ENCODE results near the gene CMBL. TPM values are rescaled to one million over a fixed set of nuclear protein-coding genes. Genes with fewer than 3 reads are reported as not detected.

The CMBL gene
- total and polyA plus RNA-seq, 2 of the 13 experiments (the other 11 are each of a cell fraction or from before 2014, with no cell fraction given): 11.5 to 17.0 TPM

DNA sequence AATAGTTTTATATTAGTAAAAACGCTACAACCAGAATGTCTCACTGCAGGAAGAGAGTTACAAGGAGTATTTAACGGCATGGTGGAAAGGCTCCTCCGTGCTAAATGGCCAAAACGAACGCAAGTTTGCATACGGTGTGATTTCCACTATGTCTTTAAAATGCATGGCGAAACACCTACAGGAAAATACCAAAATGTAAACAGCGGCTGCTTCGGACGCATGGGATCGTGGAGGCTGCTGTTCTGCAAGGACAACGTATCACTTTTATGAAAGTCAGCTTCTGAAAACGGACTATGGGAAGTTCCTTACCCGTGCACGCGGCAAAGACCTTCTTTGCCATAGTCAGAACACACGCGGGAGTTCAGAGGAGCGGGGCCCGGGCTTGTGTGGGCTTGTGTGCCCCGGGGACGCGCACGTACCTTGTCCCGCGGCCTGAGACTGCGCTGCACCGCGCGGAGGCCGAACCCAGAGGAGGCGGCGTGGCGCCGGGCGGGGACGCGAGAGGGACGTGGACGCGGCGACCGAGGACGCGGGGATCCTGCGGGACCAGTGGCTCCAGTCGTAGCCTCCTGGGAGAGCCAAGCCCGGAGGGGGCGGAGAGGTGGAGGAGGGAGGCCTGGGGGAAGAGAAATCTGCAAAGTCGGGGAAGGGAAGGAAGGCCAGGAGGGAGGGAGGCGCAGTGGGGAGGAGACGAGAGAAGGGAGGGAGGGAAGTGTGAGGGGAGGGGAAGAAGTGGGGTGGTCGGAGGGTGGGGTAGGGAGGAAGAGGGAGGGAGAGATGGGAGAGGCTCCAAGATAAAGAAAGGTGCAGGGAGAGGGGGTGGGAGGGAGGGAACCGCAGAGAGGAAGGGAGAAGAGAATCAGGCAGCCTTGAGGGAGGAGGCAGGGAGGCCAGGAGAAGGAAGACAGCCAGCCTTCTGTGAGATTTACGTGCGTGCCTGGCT, at the start of gene CMBL (continued):
- TF ChIP-seq, protein P1, sequence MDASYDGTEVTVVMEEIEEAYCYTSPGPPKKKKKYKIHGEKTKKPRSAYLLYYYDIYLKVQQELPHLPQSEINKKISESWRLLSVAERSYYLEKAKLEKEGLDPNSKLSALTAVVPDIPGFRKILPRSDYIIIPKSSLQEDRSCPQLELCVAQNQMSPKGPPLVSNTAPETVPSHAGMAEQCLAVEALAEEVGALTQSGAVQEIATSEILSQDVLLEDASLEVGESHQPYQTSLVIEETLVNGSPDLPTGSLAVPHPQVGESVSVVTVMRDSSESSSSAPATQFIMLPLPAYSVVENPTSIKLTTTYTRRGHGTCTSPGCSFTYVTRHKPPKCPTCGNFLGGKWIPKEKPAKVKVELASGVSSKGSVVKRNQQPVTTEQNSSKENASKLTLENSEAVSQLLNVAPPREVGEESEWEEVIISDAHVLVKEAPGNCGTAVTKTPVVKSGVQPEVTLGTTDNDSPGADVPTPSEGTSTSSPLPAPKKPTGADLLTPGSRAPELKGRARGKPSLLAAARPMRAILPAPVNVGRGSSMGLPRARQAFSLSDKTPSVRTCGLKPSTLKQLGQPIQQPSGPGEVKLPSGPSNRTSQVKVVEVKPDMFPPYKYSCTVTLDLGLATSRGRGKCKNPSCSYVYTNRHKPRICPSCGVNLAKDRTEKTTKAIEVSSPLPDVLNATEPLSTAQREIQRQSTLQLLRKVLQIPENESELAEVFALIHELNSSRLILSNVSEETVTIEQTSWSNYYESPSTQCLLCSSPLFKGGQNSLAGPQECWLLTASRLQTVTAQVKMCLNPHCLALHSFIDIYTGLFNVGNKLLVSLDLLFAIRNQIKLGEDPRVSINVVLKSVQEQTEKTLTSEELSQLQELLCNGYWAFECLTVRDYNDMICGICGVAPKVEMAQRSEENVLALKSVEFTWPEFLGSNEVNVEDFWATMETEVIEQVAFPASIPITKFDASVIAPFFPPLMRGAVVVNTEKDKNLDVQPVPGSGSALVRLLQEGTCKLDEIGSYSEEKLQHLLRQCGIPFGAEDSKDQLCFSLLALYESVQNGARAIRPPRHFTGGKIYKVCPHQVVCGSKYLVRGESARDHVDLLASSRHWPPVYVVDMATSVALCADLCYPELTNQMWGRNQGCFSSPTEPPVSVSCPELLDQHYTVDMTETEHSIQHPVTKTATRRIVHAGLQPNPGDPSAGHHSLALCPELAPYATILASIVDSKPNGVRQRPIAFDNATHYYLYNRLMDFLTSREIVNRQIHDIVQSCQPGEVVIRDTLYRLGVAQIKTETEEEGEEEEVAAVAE (CRISPR knock-in tag; IDR thresholded peaks at IDR 0.05; ENCODE audit: borderline replicate concordance): no peak
- TF ChIP-seq MAFK (conservative IDR thresholded peaks at IDR 0.05 in 1 of 2, IDR thresholded peaks at IDR 0.05 in 1 of 2; ENCODE audit: low read length in 2 of 2): no peak
- no peak for TF ChIP-seq ZNF703 (CRISPR knock-in tag; IDR thresholded peaks at IDR 0.05; ENCODE audit: borderline replicate concordance)
- no peak for TF ChIP-seq ZFP41 (CRISPR knock-in tag; IDR thresholded peaks at IDR 0.05; ENCODE audit: borderline replicate concordance)
- peak; percentile 73 for TF ChIP-seq POLR2G (IDR thresholded peaks at IDR 0.05; ENCODE audit: low read depth, low read length)
- TF ChIP-seq, protein P2, sequence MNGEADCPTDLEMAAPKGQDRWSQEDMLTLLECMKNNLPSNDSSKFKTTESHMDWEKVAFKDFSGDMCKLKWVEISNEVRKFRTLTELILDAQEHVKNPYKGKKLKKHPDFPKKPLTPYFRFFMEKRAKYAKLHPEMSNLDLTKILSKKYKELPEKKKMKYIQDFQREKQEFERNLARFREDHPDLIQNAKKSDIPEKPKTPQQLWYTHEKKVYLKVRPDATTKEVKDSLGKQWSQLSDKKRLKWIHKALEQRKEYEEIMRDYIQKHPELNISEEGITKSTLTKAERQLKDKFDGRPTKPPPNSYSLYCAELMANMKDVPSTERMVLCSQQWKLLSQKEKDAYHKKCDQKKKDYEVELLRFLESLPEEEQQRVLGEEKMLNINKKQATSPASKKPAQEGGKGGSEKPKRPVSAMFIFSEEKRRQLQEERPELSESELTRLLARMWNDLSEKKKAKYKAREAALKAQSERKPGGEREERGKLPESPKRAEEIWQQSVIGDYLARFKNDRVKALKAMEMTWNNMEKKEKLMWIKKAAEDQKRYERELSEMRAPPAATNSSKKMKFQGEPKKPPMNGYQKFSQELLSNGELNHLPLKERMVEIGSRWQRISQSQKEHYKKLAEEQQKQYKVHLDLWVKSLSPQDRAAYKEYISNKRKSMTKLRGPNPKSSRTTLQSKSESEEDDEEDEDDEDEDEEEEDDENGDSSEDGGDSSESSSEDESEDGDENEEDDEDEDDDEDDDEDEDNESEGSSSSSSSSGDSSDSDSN (CRISPR knock-in tag; IDR thresholded peaks at IDR 0.05): peak; percentile 99
- peak; percentile 56; the same call in 1 of the 2 replicates for TF ChIP-seq TBX2 (CRISPR knock-in tag; IDR thresholded peaks at IDR 0.05; ENCODE audit: borderline replicate concordance)
- TF ChIP-seq RXRA (CRISPR knock-in tag; IDR thresholded peaks at IDR 0.05): peak; percentile 56; the same call in 1 of the 2 replicates
- TF ChIP-seq SMAD9 (CRISPR knock-in tag; IDR thresholded peaks at IDR 0.05): no peak
- TF ChIP-seq ZNF646 (CRISPR knock-in tag; IDR thresholded peaks at IDR 0.05): no peak
- TF ChIP-seq ZMYM2 (CRISPR knock-in tag; IDR thresholded peaks at IDR 0.05): no peak
- no peak for TF ChIP-seq NONO (IDR thresholded peaks at IDR 0.05)
- peak; percentile 92 for TF ChIP-seq NONO (CRISPR knock-in tag; conservative IDR thresholded peaks at IDR 0.05)
- no peak; the same call in 1 of the 2 replicates for TF ChIP-seq ARHGAP35 (CRISPR knock-in tag; IDR thresholded peaks at IDR 0.05; ENCODE audit: borderline replicate concordance)

Data from HepG2 (cell line).